ENCODE data around the gene NLK.

Gene NLK

GRCh38 chr17:28221751-28222414, 179.4 kb downstream of the NLK start:
- TF ChIP-seq CTCF (IDR thresholded peaks at IDR 0.05; ENCODE audit: insufficient read depth, low read depth, low read length, missing control alignments), result no peak
- no peak for DNase-seq (ENCODE audit: low read depth)
- no peak overlapping the region for H3K4me3 ChIP-seq (ENCODE audit: low read depth, low read length)

DNA sequence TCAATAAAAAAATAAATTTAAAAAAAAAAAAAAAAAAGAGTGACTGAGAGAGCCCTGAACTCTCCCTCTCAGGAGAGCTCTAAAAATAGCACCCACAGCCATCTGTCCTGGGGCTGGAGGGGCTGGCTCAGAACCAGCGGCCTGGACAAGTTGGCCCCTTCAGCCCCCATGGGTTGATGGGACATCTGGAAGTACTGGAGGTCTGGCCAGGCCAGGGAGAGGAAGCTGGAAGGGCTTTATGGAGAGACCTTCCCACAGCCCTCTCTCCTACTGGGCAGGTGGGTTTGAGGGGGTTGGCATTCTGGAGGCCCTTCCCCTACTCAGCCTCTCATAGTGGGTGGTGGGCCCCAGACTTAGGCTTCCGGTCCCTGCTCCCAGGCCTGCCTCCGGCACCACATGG, 182.8 kb downstream of the NLK start:
- H3K4me3 ChIP-seq (ENCODE audit: low read depth, low read length), result no peak overlapping the region
- no peak for DNase-seq (ENCODE audit: low read depth)
- no peak for TF ChIP-seq CTCF (IDR thresholded peaks at IDR 0.05; ENCODE audit: insufficient read depth, low read depth, low read length, missing control alignments)

DNA sequence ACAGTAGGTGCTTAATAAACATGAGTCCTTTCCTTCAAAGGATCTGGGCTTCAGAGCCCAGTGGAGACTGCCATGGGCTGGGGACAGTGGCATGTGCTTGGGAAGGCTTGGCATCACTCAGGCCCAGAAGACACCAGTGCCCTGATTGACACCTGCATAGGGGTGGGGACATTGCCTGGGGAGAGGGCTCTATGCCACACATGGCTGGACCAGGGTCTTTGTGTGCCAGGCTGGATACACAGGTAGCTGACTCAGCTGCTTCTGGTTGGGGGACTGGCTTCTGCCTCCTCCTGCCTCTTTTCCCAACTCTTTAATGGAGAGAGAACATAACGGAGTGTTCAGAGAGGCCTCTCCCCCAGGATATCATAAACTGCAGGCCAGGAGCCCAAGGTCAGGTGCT, 183.4 kb downstream of the NLK start:
- DNase-seq (ENCODE audit: low read depth), result no peak
- no peak for TF ChIP-seq CTCF (IDR thresholded peaks at IDR 0.05; ENCODE audit: insufficient read depth, low read depth, low read length, missing control alignments)
- no peak overlapping the region for H3K4me3 ChIP-seq (ENCODE audit: low read depth, low read length)

DNA sequence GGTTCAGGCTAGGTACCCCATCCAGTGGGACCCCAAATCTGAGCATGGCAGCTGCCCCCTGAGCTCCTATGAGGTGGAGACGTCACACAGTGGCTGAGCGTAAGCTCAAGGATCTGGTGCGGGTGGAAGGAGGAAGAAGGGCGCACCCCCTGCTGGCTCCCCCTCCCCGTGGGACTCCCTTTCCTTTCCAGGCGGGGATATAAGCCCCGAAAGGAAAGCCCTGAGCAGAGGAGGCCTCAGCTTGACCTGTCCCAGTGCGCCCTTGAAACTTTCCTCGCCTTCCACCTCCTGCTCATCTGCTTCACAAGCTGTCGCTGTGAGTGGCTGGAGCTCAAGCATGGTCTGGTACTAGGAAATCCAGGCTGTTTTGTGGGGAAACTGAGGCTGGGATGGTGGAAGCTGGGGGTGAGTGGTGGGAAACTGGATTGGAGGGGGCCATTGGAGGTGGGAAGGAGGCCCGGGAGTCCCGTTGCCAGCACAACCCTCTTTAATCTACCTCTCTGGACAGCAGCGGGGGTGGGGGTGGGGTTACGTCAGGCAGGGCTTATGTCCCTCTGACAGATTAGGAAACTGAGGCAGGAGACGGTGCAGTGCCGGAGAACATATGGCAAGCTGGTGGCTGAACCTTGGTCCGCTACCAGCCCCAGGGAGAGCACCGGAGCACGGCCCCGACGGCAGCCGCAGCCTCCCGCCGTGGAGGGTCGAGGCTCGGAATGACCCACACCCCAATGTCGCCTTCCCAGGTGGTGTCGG, 184.3 kb downstream of the NLK start:
- H3K4me3 ChIP-seq (ENCODE audit: low read depth, low read length), result no peak overlapping the region
- TF ChIP-seq CTCF (IDR thresholded peaks at IDR 0.05; ENCODE audit: insufficient read depth, low read depth, low read length, missing control alignments), result no peak

DNA sequence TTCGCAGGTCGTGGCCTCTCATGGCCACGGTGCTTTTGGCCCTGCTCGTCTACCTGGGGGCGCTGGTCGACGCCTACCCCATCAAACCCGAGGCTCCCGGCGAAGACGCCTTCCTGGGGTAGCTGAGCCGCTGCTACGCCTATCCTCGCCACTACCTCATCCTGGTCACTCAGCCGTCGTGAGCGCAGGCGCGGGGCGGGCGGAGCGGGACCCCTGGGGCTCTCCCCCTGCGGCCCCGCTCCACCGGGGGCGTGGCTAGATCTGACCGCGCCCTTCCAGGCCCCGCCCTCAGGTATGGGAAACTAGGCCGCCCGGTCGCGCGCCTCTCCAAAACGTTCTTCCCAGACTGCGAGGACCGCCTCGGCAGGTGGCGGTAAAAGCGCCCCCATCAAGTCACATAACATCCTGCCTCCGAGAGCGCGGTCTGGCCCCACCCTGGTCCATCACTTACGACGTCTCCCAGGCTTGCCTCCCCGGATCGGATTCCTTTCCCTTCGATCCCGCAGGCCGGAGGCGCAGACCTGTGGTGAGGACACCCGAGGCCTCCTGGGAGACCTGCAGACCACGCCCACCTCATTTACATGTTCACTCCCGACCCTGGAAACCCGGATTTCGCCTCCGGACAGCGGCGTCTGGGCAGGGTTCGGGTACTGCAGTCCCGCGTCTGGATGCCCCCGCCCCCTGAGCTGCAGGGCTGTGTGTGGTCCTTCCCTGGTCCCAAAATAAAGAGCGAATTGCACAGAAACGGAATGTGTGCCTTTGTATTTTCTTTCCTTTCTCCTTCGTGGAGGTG, 185.0 kb downstream of the NLK start:
- H3K4me3 ChIP-seq (ENCODE audit: low read depth, low read length), result peak overlapping the region; percentile 55
- DNase-seq (ENCODE audit: low read depth), result peak; percentile 28
- TF ChIP-seq CTCF (IDR thresholded peaks at IDR 0.05; ENCODE audit: insufficient read depth, low read depth, low read length, missing control alignments), result no peak

More for the DNA sequence above, 184.3 kb downstream of the NLK start:
- DNase-seq (ENCODE audit: low read depth), result no peak

GRCh38 chr17:28228109-28228840, 185.8 kb downstream of the NLK start:
- no peak for DNase-seq (ENCODE audit: low read depth)
- peak; percentile 4 for TF ChIP-seq CTCF (IDR thresholded peaks at IDR 0.05; ENCODE audit: insufficient read depth, low read depth, low read length, missing control alignments)
- H3K4me3 ChIP-seq (ENCODE audit: low read depth, low read length), result peak overlapping the region; percentile 55; the same call in 1 of the 2 replicates

Measured in GM12865 (cell line).